HepG2 (cell line): ENCODE results near the gene B3GNT8. TPM values are rescaled to one million over a fixed set of nuclear protein-coding genes. Genes with fewer than 3 reads are reported as not detected.

Source experiments
- AKNA ChIP-seq: sonication (generic); formaldehyde crosslinking; IDR thresholded peaks from 2 replicates; pipeline ENCODE4 v1.4.0; 2020; ENCODE audit warnings: missing genetic modification reagents, borderline replicate concordance
- ARID4A ChIP-seq: sonication (generic); formaldehyde crosslinking; IDR thresholded peaks from 2 replicates; pipeline ENCODE4 v1.5.0; 2020; ENCODE audit warnings: mild to moderate bottlenecking, missing genetic modification reagents, borderline replicate concordance
- ATF7-NPFF ChIP-seq: sonication (generic); formaldehyde crosslinking; IDR thresholded peaks from 2 replicates; pipeline ENCODE4 v1.8.1; 2023; ENCODE audit warnings: mild to moderate bottlenecking, low read depth, missing genetic modification reagents, moderate library complexity
- DZIP1 ChIP-seq: sonication (generic); formaldehyde crosslinking; IDR thresholded peaks from 2 replicates; pipeline ENCODE4 v1.5.0; 2020; ENCODE audit warnings: mild to moderate bottlenecking, missing genetic modification reagents
- HBP1 ChIP-seq: IDR thresholded peaks from 2 replicates; pipeline ENCODE4 v1.6.1; 2016; ENCODE audit warnings: low read depth, control low read depth
- KDM2A ChIP-seq: sonication (generic); formaldehyde crosslinking; IDR thresholded peaks from 2 replicates; pipeline ENCODE4 v1.4.0; 2020; ENCODE audit warnings: low read depth, missing genetic modification reagents, borderline replicate concordance
- RBFOX2 ChIP-seq: fragments of 200-400 bp; formaldehyde crosslinking; IDR thresholded peaks from 2 replicates; pipeline ENCODE4 v1.6.1; 2017; ENCODE audit warnings: low read depth, mild to moderate bottlenecking, low read length
- SAFB2 ChIP-seq: sonication (generic); formaldehyde crosslinking; IDR thresholded peaks from 2 replicates; pipeline ENCODE4 v1.5.1; 2020; ENCODE audit warnings: missing genetic modification reagents, low read depth, mild to moderate bottlenecking, borderline replicate concordance
- TCF12 ChIP-seq, 2 experiments: fragments of 450-650 bp in 1 of 2; sonication (generic) in 1 of 2; formaldehyde crosslinking in 1 of 2; IDR thresholded peaks; 2 replicates each; pipeline versions ENCODE4 v1.6.1 to v1.8.0; 2017 to 2022; ENCODE audit warnings: antibody characterized with exemption in 1 of 2, mild to moderate bottlenecking in 1 of 2, missing genetic modification reagents in 1 of 2, moderate library complexity in 1 of 2
- TEAD3 ChIP-seq: optimal IDR thresholded peaks from 2 replicates; pipeline ENCODE3; 2016; ENCODE audit warnings: borderline replicate concordance
- ZNF317 ChIP-seq: sonication (generic); formaldehyde crosslinking; IDR thresholded peaks from 2 replicates; pipeline ENCODE4 v1.5.0; 2020; ENCODE audit warnings: mild to moderate bottlenecking, missing genetic modification reagents
- ZZZ3 ChIP-seq: sonication (generic); formaldehyde crosslinking; IDR thresholded peaks from 2 replicates; pipeline ENCODE4 v1.4.0; 2020; ENCODE audit warnings: missing genetic modification reagents, mild to moderate bottlenecking, borderline replicate concordance
- polyA plus RNA-seq, 8 experiments: library from polyadenylated mRNA; depleted of rRNA in 3 of 8; stranded (reverse) in 7 of 8; unstranded in 1 of 8; fragments of >200 nt; fragmentation: Illumina TruSeq in 4 of 8; extraction: Trizol in 4 of 8; gene quantifications; 2 replicates each; pipeline versions ENCODE4 v1.2.1 to v1.2.3, GENCODE V29; 2011 to 2016; ENCODE audit warnings: low read depth in 4 of 8, missing spikeins in 1 of 8, mixed read lengths in 1 of 8; ENCODE audit not compliant: insufficient read depth in 1 of 8
- total RNA-seq, 5 experiments: library from RNA; depleted of rRNA; stranded (reverse); fragments of >200 nt; fragmentation: Illumina TruSeq; extraction: Trizol; gene quantifications; 2 replicates each; pipeline ENCODE4 v1.2.3, GENCODE V29; 2016; ENCODE audit warnings: low read depth in 1 of 5

B3GNT8 gene
- total and polyA plus RNA-seq, 2 of the 13 experiments (the other 11 are each of a cell fraction or from before 2014, with no cell fraction given), result 0.26 to 1.9 TPM

- TF ChIP-seq ZZZ3 (CRISPR knock-in tag) (no peak), DZIP1 (CRISPR knock-in tag) (no peak), ATF7-NPFF (no peak), ZNF317 (CRISPR knock-in tag) (no peak), TEAD3 (CRISPR knock-in tag) (no peak), AKNA (no peak), SAFB2 (CRISPR knock-in tag) (no peak), ARID4A (peak; percentile 58; the same call in 1 of the 2 replicates), HBP1 (CRISPR knock-in tag) (no peak), TCF12 (IDR thresholded peaks at IDR 0.05) (no peak), TCF12 (CRISPR knock-in tag; IDR thresholded peaks at IDR 0.05) (no peak), RBFOX2 (0 out of 2 replicates have a peak, but pooled peaks have one; percentile 45), KDM2A (peak; percentile 84)
Measured at GRCh38 chr19:41426952-41427646, at the start of gene B3GNT8 (continued).
